SKM-1 treated with dmso at 0.1 percent for 144 hours (cell line): ENCODE data around the gene ESRRB.

Source experiments
- DNase-seq: peaks from one replicate; lab custom pipeline; 2025; ENCODE audit not compliant: unreplicated experiment; lab: John Stamatoyannopoulos, UW

The ESRRB gene

GRCh38 chr14:76491172-76491930 is 115.4 kb downstream of the ESRRB start:
- no peak for DNase-seq

- DNase-seq: no peak
Measured at GRCh38 chr14:76495983-76496382, 120.0 kb downstream of the ESRRB start.

GRCh38 chr14:76496595-76496994 is 120.7 kb downstream of the ESRRB start:
- DNase-seq: no peak

- DNase-seq: no peak
Measured at GRCh38 chr14:76497550-76498462, 121.9 kb downstream of the ESRRB start.

GRCh38 chr14:76498463-76498935 is 122.6 kb downstream of the ESRRB start:
- DNase-seq: no peak

GRCh38 chr14:76498976-76499375 is 123.0 kb downstream of the ESRRB start:
- DNase-seq: no peak

GRCh38 chr14:76499399-76499798 is 123.5 kb downstream of the ESRRB start:
- no peak for DNase-seq

- no peak for DNase-seq
Measured at GRCh38 chr14:76500011-76500410, 124.1 kb downstream of the ESRRB start.

- no peak for DNase-seq
Measured at GRCh38 chr14:76500480-76500879, 124.5 kb downstream of the ESRRB start.

- DNase-seq: no peak
Measured at GRCh38 chr14:76501156-76501720, 125.3 kb downstream of the ESRRB start.

- DNase-seq: no peak
Measured at GRCh38 chr14:76502219-76502618, 126.3 kb downstream of the ESRRB start.

- no peak for DNase-seq
Measured at GRCh38 chr14:76502638-76503037, 126.7 kb downstream of the ESRRB start.

GRCh38 chr14:76509311-76509710 is 133.4 kb downstream of the ESRRB start:
- no peak for DNase-seq

GRCh38 chr14:76510181-76510580 is 134.2 kb downstream of the ESRRB start:
- DNase-seq: no peak

GRCh38 chr14:76514213-76514998 is 138.5 kb downstream of the ESRRB start:
- DNase-seq: peak; percentile 26

- no peak for DNase-seq
Measured at GRCh38 chr14:76516884-76517283, 140.9 kb downstream of the ESRRB start.

- no peak for DNase-seq
Measured at GRCh38 chr14:76518366-76518765, 142.4 kb downstream of the ESRRB start.

- no peak for DNase-seq
Measured at GRCh38 chr14:76525106-76525821, 149.3 kb downstream of the ESRRB start.

GRCh38 chr14:76531085-76531484 is 155.1 kb downstream of the ESRRB start:
- DNase-seq: no peak

- DNase-seq: no peak
Measured at GRCh38 chr14:76531821-76532318, 155.9 kb downstream of the ESRRB start.
